HG03196 (cell line): ENCODE data around the gene FCGR1A.
A peak's percentile ranks its signal among the peaks of the same experiment; 100 is the strongest.
"Not testable (repeated sequence)": the region's sequence is repeated elsewhere in the genome, so short reads cannot be mapped to it uniquely, and the experiment has no call there.

ENCODE experiments used
- ATAC-seq: cut with Tn5 transposase; IDR thresholded peaks from one replicate; pipeline ENCODE4 v1.9.1; 2021; ENCODE audit not compliant: unreplicated experiment

Gene FCGR1A

GRCh38 chr1:149775510-149776147, 6.9 kb upstream of the FCGR1A start:
- ATAC-seq = not testable (repeated sequence)

DNA sequence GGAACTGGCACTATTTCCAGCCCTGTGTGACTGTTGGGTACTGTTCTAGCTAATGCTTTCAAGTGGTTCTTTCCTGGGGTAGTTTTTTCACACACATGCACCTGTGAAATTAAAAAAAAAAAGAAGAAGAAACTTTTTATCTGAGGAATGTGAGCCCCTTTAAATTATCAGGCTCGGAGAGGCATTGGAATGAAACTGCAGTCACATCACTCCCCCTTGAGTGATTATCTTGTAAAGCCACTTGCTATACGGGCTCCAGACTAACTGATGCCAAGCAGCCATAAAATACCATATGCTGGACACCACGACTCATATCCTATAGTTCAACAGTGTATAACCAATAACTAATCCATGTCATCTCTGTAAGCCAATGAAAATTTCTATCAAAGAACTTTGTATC, 5.4 kb upstream of the FCGR1A start:
- ATAC-seq = not testable (repeated sequence)

GRCh38 chr1:149778313-149778712, 4.2 kb upstream of the FCGR1A start:
- not testable (repeated sequence) for ATAC-seq

DNA sequence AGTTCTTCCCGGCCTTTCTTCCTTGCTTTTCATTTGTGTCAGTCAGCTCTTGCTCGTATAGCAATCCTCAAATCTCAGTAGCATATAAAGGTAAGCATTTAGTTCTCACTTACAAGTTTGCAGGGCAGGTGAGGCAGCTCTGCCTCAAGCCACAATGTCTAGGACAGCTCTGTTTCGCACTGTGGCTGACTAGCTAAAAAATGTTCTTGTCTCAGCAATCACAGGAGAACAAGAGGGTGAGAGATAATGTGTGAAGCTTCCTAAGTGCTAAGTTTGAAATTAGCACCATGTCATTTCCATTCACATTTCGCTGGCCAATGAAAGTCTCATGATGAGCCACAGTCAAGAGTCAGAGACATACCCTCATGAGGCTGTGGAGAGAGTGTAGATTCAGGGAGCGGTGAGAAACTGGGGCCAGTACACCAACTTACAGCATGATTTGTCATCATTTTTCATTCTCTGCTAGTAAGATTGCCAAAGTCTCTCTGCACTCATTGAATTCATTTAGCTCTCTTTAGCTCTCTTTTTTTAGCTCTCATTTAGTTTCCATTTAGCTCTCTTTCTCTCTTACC, 995 bp upstream of the FCGR1A start:
- ATAC-seq = not testable (repeated sequence)

DNA sequence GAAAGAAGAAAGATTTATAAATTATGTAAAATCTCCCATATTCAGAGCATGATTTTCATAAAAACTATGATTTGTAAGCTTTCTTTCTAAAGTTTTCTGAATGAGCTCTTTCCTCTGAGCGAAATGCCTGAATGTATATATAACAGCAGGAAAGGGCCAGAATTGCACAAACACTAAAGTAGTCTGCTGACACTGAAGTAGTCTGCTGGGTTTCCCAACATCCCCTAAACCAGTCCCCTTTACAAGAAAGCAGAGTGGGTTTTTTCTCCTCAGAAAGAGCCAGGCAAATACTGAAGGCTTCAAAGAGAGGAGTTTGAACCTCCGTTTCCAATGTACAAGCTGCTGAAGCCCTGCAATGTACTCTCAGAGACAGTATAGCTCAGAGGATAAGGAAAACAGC, 795 bp downstream of the FCGR1A start:
- ATAC-seq = not testable (repeated sequence)

DNA sequence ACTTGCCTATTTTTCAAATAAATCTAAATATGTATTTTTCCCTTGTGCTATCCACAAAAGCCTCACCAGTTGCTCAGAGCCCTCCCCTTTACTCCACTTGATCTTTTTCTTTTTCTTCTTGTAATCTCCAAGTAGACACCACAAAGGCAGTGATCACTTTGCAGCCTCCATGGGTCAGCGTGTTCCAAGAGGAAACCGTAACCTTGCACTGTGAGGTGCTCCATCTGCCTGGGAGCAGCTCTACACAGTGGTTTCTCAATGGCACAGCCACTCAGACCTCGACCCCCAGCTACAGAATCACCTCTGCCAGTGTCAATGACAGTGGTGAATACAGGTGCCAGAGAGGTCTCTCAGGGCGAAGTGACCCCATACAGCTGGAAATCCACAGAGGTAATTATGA, 1.4 kb downstream of the FCGR1A start:
- not testable (repeated sequence) for ATAC-seq

DNA sequence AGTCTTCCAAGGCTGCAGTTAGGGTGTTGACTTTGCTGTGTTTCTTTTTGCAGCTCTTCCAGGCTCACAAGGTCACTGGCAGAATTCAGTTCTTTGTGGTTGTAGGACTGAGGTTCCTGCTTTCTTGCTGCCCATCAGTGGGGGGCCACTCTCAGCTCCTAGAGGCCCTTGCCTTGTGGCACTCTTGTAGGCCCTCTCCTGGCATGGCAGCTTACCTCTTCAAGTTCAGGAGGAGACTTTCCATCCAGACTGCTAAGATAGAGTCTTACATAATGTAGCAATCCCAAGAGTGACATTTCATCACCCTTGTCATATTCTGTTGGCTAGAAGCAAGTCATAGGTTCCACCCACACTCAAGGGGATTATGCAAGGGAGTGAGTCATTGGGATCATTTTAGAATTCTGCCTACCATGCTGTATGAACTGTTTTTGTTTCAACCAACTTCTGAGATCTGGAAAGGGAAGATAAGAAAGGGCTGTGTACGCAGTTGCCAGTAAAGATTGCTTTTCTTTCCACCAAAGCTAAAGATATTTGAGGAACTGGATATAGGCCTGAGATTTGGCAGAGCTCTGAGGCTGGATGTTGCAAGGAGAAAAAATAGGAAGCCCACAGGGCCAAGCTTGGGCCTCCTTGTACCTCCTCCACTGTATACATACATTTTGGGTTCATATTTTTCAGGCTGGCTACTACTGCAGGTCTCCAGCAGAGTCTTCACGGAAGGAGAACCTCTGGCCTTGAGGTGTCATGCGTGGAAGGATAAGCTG, 5.4 kb downstream of the FCGR1A start:
- ATAC-seq = not testable (repeated sequence)

GRCh38 chr1:149792502-149792901, 10.0 kb downstream of the FCGR1A start:
- ATAC-seq = peak; percentile 69

GRCh38 chr1:149792912-149793515, 10.5 kb downstream of the FCGR1A start:
- peak; percentile 86 for ATAC-seq

GRCh38 chr1:149793885-149794284, 11.4 kb downstream of the FCGR1A start:
- not testable (repeated sequence) for ATAC-seq

DNA sequence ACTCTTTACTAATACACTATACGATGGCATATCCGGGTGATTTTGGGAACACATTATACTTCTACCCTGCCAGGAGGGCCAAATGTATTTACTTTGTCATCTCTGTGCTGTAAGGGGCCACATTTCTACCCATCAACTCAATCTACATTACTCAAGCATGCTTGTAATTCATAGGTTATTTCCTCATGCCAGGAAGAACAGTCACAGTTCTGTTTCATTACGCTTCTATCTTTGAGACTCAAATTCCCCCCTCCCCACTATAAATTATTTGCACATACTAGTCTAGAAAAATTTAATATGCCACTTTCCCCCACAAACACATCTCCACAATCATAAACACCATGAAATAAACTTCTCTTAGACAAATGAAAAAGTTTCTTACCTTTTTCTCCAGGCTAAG, 19.1 kb downstream of the FCGR1A start:
- not testable (repeated sequence) for ATAC-seq

DNA sequence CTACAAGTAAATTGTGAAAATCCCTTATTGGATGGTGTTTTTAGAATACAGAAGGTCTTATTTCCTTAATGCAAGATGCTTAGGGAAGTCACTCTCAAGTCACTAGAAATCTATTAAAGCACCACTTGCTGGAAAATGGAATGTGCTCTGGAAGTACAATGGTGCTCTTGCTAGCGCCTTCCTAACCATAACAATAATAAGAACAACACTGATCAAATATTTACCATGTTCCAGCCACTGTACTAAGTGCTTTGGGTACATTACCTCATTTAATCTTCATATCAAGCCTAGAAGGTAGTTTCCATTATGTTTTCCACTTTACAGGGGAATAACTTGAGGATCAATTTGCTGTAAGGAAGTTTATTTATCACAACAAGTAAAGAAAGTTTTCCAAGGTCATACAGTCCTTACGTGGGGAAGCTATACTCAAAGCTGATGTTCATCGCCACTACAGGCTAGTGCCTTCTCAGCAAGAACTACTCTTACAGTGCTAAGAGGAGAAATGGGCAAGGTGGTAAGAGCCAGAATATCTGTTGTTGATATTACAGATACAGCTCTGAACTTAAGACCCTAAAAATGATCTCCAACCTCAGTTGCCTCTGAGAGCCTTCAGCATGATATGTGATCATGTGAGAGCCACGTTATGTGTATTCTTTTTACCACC, 22.1 kb downstream of the FCGR1A start:
- not testable (repeated sequence) for ATAC-seq

DNA sequence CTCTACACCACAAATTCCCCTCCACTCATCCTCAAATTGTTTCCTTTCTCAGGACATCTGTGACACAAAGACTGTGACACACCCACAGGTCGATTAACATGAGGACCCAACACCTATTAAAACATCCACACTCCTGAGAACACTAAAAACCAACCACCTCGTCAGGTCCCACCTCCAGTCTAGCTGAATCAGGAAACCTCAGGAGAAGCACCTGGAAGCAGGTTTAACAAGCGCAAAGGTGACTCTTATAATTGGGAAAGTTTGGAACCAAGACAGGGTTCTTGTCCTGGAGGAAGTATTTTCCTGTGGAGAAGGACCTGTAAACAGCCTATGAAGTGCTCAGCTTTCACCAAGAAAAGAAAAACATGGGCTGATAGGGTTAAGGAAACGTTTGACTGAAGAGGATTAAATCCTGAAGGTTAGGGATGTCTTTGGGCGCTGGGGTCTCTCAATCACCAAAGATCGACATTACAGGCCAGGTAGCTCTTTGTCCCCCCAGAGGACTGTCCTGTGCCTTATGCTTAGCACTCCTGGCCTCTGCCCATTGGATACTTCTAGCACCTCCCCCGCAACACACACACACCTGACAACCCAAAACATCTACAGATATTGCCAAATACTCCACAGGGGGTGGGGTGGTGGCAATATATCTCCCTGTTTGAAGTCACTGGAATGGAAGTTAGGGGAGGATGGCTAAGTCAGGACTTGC, 28.4 kb downstream of the FCGR1A start:
- ATAC-seq = not testable (repeated sequence)

DNA sequence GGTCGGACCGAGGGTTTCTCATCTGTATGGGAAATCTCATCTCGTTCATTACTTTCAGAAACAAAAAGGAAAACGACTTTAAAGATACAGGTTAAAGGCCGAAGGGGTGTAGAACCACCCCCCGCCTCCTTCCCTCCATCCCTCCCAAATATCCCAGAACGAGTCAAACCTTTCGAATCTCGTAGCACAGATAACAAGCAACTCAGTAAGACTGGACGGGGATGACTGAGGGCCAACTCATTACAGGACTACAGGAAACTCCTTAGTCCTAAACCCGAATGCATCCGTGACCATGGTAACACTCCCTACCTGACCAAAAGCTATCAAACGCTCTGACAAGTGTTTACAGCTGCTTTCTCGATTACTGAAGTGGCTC, 29.0 kb downstream of the FCGR1A start:
- peak; percentile 7 for ATAC-seq

- peak; percentile 83 for ATAC-seq
Measured at GRCh38 chr1:149811890-149812829, 29.7 kb downstream of the FCGR1A start.

DNA sequence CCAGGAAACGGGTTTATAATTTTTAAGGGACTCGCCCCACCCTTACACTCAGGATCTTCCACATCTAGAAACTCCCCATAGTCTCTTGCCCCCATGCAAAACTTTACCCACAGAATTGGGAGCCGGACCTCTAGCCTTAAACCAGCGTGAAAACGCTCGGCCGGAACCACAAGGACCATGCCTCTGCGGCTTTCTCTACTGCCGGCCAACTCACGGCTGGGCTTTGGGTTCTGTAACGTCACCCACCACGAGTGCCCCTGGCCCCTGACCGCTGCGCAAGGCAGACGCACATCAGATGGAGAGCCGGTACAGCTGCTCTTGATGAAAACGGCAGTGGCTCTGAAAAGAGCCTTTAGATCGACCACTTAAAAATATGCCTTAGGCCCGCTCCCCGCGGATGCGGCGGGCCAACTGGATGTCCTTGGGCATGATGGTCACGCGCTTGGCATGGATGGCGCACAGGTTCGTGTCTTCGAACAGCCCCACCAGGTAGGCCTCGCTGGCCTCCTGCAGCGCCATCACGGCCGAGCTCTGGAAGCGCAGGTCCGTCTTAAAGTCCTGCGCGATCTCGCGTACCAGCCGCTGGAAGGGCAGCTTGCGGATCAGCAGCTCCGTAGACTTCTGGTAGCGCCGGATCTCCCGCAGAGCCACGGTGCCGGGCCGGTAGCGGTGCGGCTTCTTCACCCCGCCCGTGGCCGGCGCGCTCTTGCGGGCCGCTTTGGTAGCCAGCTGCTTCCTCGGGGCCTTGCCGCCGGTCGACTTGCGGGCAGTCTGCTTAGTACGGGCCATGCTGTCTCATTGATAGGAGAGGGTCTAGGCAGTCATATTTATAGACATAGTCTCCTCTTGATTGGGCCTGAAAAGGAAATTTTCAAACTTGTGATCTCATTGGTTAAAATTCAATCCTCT, 30.7 kb downstream of the FCGR1A start:
- peak; percentile 31 for ATAC-seq

DNA sequence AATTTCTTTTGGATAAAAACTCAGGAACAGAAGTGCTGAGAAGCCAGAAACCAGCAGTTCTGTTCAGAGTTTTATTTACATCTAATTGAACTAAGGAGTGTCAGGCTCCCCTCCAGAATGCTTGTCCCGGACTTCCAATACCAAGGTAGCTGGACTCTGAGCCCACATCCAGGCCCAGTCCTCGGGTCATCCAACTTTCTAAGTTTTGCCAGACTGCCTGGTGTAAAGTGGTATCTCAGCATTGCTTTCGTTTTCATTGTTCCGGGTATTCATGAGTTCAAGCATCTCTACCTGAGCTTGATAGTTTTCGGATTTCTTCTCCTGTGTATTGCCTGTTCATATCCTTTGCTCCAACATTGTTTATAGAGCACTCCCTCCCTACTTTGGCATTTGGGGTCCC, 37.9 kb downstream of the FCGR1A start:
- not testable (repeated sequence) for ATAC-seq

DNA sequence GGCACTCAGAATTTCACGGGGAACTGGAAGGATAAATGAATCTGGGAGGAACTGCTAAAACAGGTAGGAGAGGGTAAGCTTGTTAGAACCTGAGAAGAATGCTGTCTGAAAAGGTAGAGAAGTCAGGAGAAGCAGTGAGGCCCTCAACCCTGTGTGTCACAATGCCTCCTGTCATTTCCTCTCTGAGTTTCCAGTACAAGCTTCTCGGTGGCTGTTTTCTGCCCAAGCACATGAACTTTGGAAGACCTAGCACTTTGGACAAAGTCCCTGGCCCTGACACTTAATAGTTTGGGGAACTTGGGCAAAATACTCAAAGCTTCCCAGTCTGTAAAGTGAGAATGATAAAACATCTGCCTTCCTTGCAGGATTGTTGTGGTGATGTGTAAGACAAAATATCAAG, 44.1 kb downstream of the FCGR1A start:
- ATAC-seq = not testable (repeated sequence)
